ENCODE data around the gene CCL17. TPM values are rescaled to one million over a fixed set of nuclear protein-coding genes. Genes with fewer than 3 reads are reported as not detected.

The CCL17 gene
- total and polyA plus RNA-seq, 4 donors = not detected

GRCh38 chr16:57387598-57388354 is 16.8 kb upstream of the CCL17 start:
- H3K9ac ChIP-seq (ENCODE audit: low read depth in 1 of 2, low read length in 2 of 2) = no peak overlapping the region
- TF ChIP-seq ATF3 (IDR thresholded peaks at IDR 0.05) = no peak
- no peak for TF ChIP-seq HNF4G (IDR thresholded peaks at IDR 0.05)
- no peak for TF ChIP-seq HNF4A (conservative IDR thresholded peaks at IDR 0.05)
- TF ChIP-seq REST (IDR thresholded peaks at IDR 0.05) = no peak
- no peak for TF ChIP-seq MAX (IDR thresholded peaks at IDR 0.05)
- H3K27ac ChIP-seq (ENCODE audit: low read depth in 1 of 2, low read length in 2 of 2) = no peak overlapping the region
- WGBS = 88% methylated on average over 3 of the region's 3 CpGs
- no peak for DNase-seq (ENCODE audit: low spot score)
- no peaks in the 10 kb centered on the region for H3K9me3 ChIP-seq (ENCODE audit: control insufficient read depth in 4 of 4, low read length in 3 of 4)
- H3K36me3 ChIP-seq (ENCODE audit: control insufficient read depth in 4 of 4, insufficient read depth in 3 of 4, low read depth in 1 of 4, low read length in 3 of 4) = no peaks in the 10 kb centered on the region
- H3K4me3 ChIP-seq (ENCODE audit: low read depth in 1 of 3, low read length in 3 of 3) = no peak overlapping the region
- no peaks in the 10 kb centered on the region for H3K4me1 ChIP-seq (ENCODE audit: control insufficient read depth in 4 of 4, insufficient read depth in 4 of 4, low read length in 3 of 4)
- H3K27me3 ChIP-seq (ENCODE audit: control insufficient read depth in 4 of 4, insufficient read depth in 4 of 4, low read length in 3 of 4) = no peaks in the 10 kb centered on the region

GRCh38 chr16:57388359-57389086 is 16.0 kb upstream of the CCL17 start:
- Histone ChIP-seq H3K9ac (ENCODE audit: low read depth in 1 of 2, low read length in 2 of 2) (no peak overlapping the region), H3K4me3 (ENCODE audit: low read depth in 1 of 3, low read length in 3 of 3) (no peak overlapping the region), H3K36me3 (ENCODE audit: control insufficient read depth in 4 of 4, insufficient read depth in 3 of 4, low read depth in 1 of 4, low read length in 3 of 4) (no peaks in the 10 kb centered on the region), H3K27me3 (ENCODE audit: control insufficient read depth in 4 of 4, insufficient read depth in 4 of 4, low read length in 3 of 4) (no peaks in the 10 kb centered on the region), H3K4me1 (ENCODE audit: control insufficient read depth in 4 of 4, insufficient read depth in 4 of 4, low read length in 3 of 4) (no peaks in the 10 kb centered on the region), H3K9me3 (ENCODE audit: control insufficient read depth in 4 of 4, low read length in 3 of 4) (no peaks in the 10 kb centered on the region), H3K27ac (ENCODE audit: low read depth in 1 of 2, low read length in 2 of 2) (no peak overlapping the region)
- 81% methylated on average over 7 of the region's 7 CpGs for WGBS
- TF ChIP-seq EGR1 (IDR thresholded peaks at IDR 0.05; ENCODE audit: low read depth in 2 of 2) (no peak), FOXA2 (IDR thresholded peaks at IDR 0.05) (no peak), RAD21 (IDR thresholded peaks at IDR 0.05) (no peak), FOXA1 (IDR thresholded peaks at IDR 0.05) (no peak), RXRA (IDR thresholded peaks at IDR 0.05) (no peak), TAF1 (conservative IDR thresholded peaks at IDR 0.05) (no peak), NR2F2 (IDR thresholded peaks at IDR 0.05) (no peak), SP1 (IDR thresholded peaks at IDR 0.05) (no peak), REST (IDR thresholded peaks at IDR 0.05) (no peak)
- DNase-seq (ENCODE audit: low spot score) = no peak
